Astrocyte (in vitro differentiated cells and primary cell): Measurements from ENCODE around the gene PDZD7. TPM values are rescaled to one million over a fixed set of nuclear protein-coding genes. Genes with fewer than 3 reads are reported as not detected.

ENCODE experiments used
- DNase-seq: peaks from one replicate; pipeline ENCODE4 v3.0.0-alpha.2; 2010; ENCODE audit warnings: low read depth
- FAIRE-seq: peaks from 2 replicates; lab custom pipeline; 2011; peaks lifted over from hg19 to GRCh38; lab: Jason Lieb, UNC
- H2AFZ ChIP-seq: 2 replicates; pipeline ENCODE4 v1.6.0; 2012; ENCODE audit warnings: low read depth, low read length, inconsistent platforms
- H3K27ac ChIP-seq: 2 replicates; pipeline ENCODE4 v1.5.1; 2011; ENCODE audit warnings: low read depth, low read length, inconsistent platforms
- H3K27me3 ChIP-seq: 2 replicates; pipeline ENCODE4 v1.6.0; 2011; ENCODE audit warnings: low read length, inconsistent platforms; ENCODE audit not compliant: insufficient read depth
- H3K36me3 ChIP-seq: 2 replicates; pipeline ENCODE4 v1.5.1; 2011; ENCODE audit warnings: low read length, inconsistent platforms; ENCODE audit not compliant: insufficient read depth
- H3K4me1 ChIP-seq: 2 replicates; pipeline ENCODE4 v1.5.1; 2011; ENCODE audit warnings: low read length, inconsistent platforms; ENCODE audit not compliant: insufficient read depth
- H3K4me2 ChIP-seq: 2 replicates; pipeline ENCODE4 v1.6.0; 2012; ENCODE audit warnings: low read length, inconsistent platforms
- H3K4me3 ChIP-seq: 2 replicates; pipeline ENCODE4 v1.5.1; 2011; ENCODE audit warnings: low read depth, mild to moderate bottlenecking, low read length, inconsistent platforms; ENCODE audit not compliant: insufficient read depth
- H3K79me2 ChIP-seq: 2 replicates; pipeline ENCODE4 v1.6.0; 2012; ENCODE audit warnings: mild to moderate bottlenecking, low read length, inconsistent platforms; ENCODE audit not compliant: insufficient read depth
- H3K9ac ChIP-seq: 2 replicates; pipeline ENCODE4 v1.6.0; 2012; ENCODE audit warnings: mild to moderate bottlenecking, low read length, inconsistent platforms
- H3K9me3 ChIP-seq: 2 replicates; pipeline ENCODE4 v1.5.1; 2012; ENCODE audit warnings: low read depth, mild to moderate bottlenecking, low read length, inconsistent platforms; ENCODE audit not compliant: insufficient read depth
- H4K20me1 ChIP-seq: 2 replicates; pipeline ENCODE4 v1.6.0; 2012; ENCODE audit warnings: low read length, inconsistent platforms; ENCODE audit not compliant: insufficient read depth
- H3K27ac Mint-ChIP-seq: one replicate; pipeline ENCODE4 v1.8.0; 2021; ENCODE audit warnings: mild to moderate bottlenecking, mixed read lengths; ENCODE audit not compliant: unreplicated experiment
- H3K27me3 Mint-ChIP-seq: one replicate; pipeline ENCODE4 v1.8.0; 2021; ENCODE audit warnings: low read depth, mixed read lengths; ENCODE audit not compliant: unreplicated experiment
- H3K36me3 Mint-ChIP-seq: one replicate; pipeline ENCODE4 v1.8.0; 2021; ENCODE audit warnings: low read depth, mixed read lengths; ENCODE audit not compliant: unreplicated experiment
- H3K4me1 Mint-ChIP-seq: one replicate; pipeline ENCODE4 v1.8.0; 2021; ENCODE audit warnings: low read depth, mixed read lengths; ENCODE audit not compliant: unreplicated experiment
- H3K4me3 Mint-ChIP-seq: one replicate; pipeline ENCODE4 v1.8.0; 2021; ENCODE audit warnings: mild to moderate bottlenecking, moderate library complexity, mixed read lengths; ENCODE audit not compliant: unreplicated experiment
- H3K9me3 Mint-ChIP-seq: one replicate; pipeline ENCODE4 v1.8.0; 2021; ENCODE audit warnings: mild to moderate bottlenecking, mixed read lengths; ENCODE audit not compliant: unreplicated experiment
- CTCF ChIP-seq: IDR thresholded peaks from 2 replicates; pipeline ENCODE4 v1.5.1; 2011; ENCODE audit warnings: low read depth, mild to moderate bottlenecking, inconsistent platforms, low read length, moderate library complexity; ENCODE audit not compliant: insufficient read depth
- EZH2 ChIP-seq: IDR thresholded peaks from 2 replicates; pipeline ENCODE4 v1.6.1; 2012; ENCODE audit warnings: mild to moderate bottlenecking, low read length, inconsistent platforms; ENCODE audit not compliant: insufficient read depth
- total RNA-seq: library from RNA; stranded (reverse); gene quantifications from 2 replicates; pipeline ENCODE4 v1.2.1, GENCODE V29; 2021

PDZD7 gene
- total RNA-seq, 1 donor from 2014 or later, result 4.5 TPM

GRCh38 chr10:100993986-100994708 lies 36.8 kb downstream of the PDZD7 start:
- Histone ChIP-seq H3K9ac (no peak overlapping the region), H3K27me3 (no peaks in the 10 kb centered on the region), H3K4me3 (no peak overlapping the region), H3K4me2 (no peak overlapping the region), H3K27ac (no peak overlapping the region), H4K20me1 (peaks cover 6% of the 10 kb centered on the region), H3K79me2 (peaks cover 20% of the 10 kb centered on the region), H3K9me3 (no peaks in the 10 kb centered on the region), H3K36me3 (peaks cover 27% of the 10 kb centered on the region), H3K4me1 (peaks cover 21% of the 10 kb centered on the region), H2AFZ (no peak overlapping the region)
- peaks cover 15% of the 10 kb centered on the region for H3K36me3 Mint-ChIP-seq
- H3K9me3 Mint-ChIP-seq, result peaks cover 3% of the 10 kb centered on the region
- TF ChIP-seq EZH2 (no peak), CTCF (peak; percentile 59)
- DNase-seq, result no peak
- peaks cover 4% of the 10 kb centered on the region for H3K4me1 Mint-ChIP-seq
- no peaks in the 10 kb centered on the region for H3K27me3 Mint-ChIP-seq
- no peak overlapping the region for H3K27ac Mint-ChIP-seq
- FAIRE-seq, result no peak
- H3K4me3 Mint-ChIP-seq, result peak overlapping the region; percentile 34

- no peak overlapping the region for H2AFZ ChIP-seq
- DNase-seq (no peak), FAIRE-seq (no peak)
- H3K4me1 ChIP-seq, result peaks cover 19% of the 10 kb centered on the region
- H3K36me3 Mint-ChIP-seq, result peaks cover 18% of the 10 kb centered on the region
- no peak overlapping the region for H3K27ac Mint-ChIP-seq
- H3K79me2 ChIP-seq, result peaks cover 53% of the 10 kb centered on the region
- H3K36me3 ChIP-seq, result peaks cover 30% of the 10 kb centered on the region
- no peaks in the 10 kb centered on the region for H3K27me3 Mint-ChIP-seq
- no peaks in the 10 kb centered on the region for H3K9me3 ChIP-seq
- no peaks in the 10 kb centered on the region for H3K27me3 ChIP-seq
- no peak overlapping the region for H3K27ac ChIP-seq
- no peak for TF ChIP-seq CTCF
- TF ChIP-seq EZH2, result no peak
- no peak overlapping the region for H3K4me3 ChIP-seq
- no peak overlapping the region for H3K4me3 Mint-ChIP-seq
- H3K9ac ChIP-seq, result no peak overlapping the region
- peaks cover 3% of the 10 kb centered on the region for H3K9me3 Mint-ChIP-seq
- peaks cover 30% of the 10 kb centered on the region for H4K20me1 ChIP-seq
- H3K4me2 ChIP-seq, result peak overlapping the region; percentile 99
- H3K4me1 Mint-ChIP-seq, result peaks cover 10% of the 10 kb centered on the region
Measured at GRCh38 chr10:100989088-100989487, 41.8 kb downstream of the PDZD7 start.

- Histone ChIP-seq H2AFZ (peak overlapping the region; percentile 100), H3K36me3 (peaks cover 26% of the 10 kb centered on the region), H3K9me3 (no peaks in the 10 kb centered on the region), H3K27ac (no peak overlapping the region), H4K20me1 (peaks cover 32% of the 10 kb centered on the region), H3K27me3 (no peaks in the 10 kb centered on the region), H3K4me3 (peak overlapping the region; percentile 92), H3K9ac (peak overlapping the region; percentile 86), H3K79me2 (peaks cover 53% of the 10 kb centered on the region), H3K4me2 (peak overlapping the region; percentile 99), H3K4me1 (peaks cover 19% of the 10 kb centered on the region)
- Mint-ChIP-seq H3K4me3 (peak overlapping the region; percentile 95), H3K4me1 (peaks cover 10% of the 10 kb centered on the region), H3K36me3 (peaks cover 18% of the 10 kb centered on the region), H3K27ac (no peak overlapping the region), H3K27me3 (no peaks in the 10 kb centered on the region), H3K9me3 (peaks cover 3% of the 10 kb centered on the region)
- no peak for DNase-seq
- FAIRE-seq, result no peak
- TF ChIP-seq CTCF (no peak), EZH2 (no peak)
Measured at GRCh38 chr10:100988166-100988565, 42.8 kb downstream of the PDZD7 start.
